Neural progenitor cell (in vitro differentiated cells): ENCODE results near the gene ADGB. TPM values are rescaled to one million over a fixed set of nuclear protein-coding genes. Genes with fewer than 3 reads are reported as not detected.

Experiments used
- DNase-seq: peaks from one replicate; pipeline ENCODE4 v3.0.0-alpha.2; 2016; ENCODE audit warnings: low spot score
- H2AFZ ChIP-seq: fragments of 200-600 bp; sonication (generic); replicated peaks from 2 replicates; pipeline ENCODE4 v1.6.1; 2016; ENCODE audit warnings: antibody characterized with exemption
- H3F3A ChIP-seq: fragments of 200-600 bp; sonication (generic); 2 replicates; pipeline ENCODE4 v1.6.1; 2016; ENCODE audit warnings: antibody characterized with exemption, low read depth
- H3K27ac ChIP-seq: fragments of 200-600 bp; sonication (generic); 2 replicates; pipeline ENCODE4 v1.5.1; 2016; ENCODE audit warnings: mild to moderate bottlenecking
- H3K27me3 ChIP-seq: fragments of 200-600 bp; sonication (generic); 2 replicates; pipeline ENCODE4 v1.6.1; 2016; ENCODE audit warnings: mild to moderate bottlenecking, moderate library complexity
- H3K36me3 ChIP-seq: fragments of 200-600 bp; sonication (generic); 2 replicates; pipeline ENCODE4 v1.5.1; 2016
- H3K4me1 ChIP-seq: fragments of 200-600 bp; sonication (generic); 2 replicates; pipeline ENCODE4 v1.6.1; 2016; ENCODE audit warnings: mixed run types
- H3K4me2 ChIP-seq: fragments of 200-600 bp; sonication (generic); 2 replicates; pipeline ENCODE4 v1.6.1; 2016
- H3K4me3 ChIP-seq: fragments of 200-600 bp; sonication (generic); 2 replicates; pipeline ENCODE4 v1.5.1; 2016
- H3K79me2 ChIP-seq: fragments of 200-600 bp; sonication (generic); 2 replicates; pipeline ENCODE4 v1.6.1; 2016; ENCODE audit warnings: low read depth
- H3K9ac ChIP-seq: fragments of 200-600 bp; sonication (generic); 2 replicates; pipeline ENCODE4 v1.6.1; 2016
- H3K9me3 ChIP-seq: fragments of 200-600 bp; sonication (generic); 2 replicates; pipeline ENCODE4 v1.5.1; 2016; ENCODE audit warnings: low read depth
- H4K20me1 ChIP-seq: fragments of 200-600 bp; sonication (generic); 2 replicates; pipeline ENCODE4 v1.6.1; 2016; ENCODE audit warnings: low read depth
- H3K27ac Mint-ChIP-seq: 3 replicates; pipeline ENCODE4 v1.8.0; 2021; ENCODE audit warnings: mixed read lengths
- H3K27me3 Mint-ChIP-seq: 2 replicates; pipeline ENCODE4 v1.8.0; 2022; ENCODE audit warnings: low read depth, mild to moderate bottlenecking, inconsistent platforms, moderate library complexity, mixed read lengths; ENCODE audit not compliant: insufficient read depth
- H3K36me3 Mint-ChIP-seq: 3 replicates; pipeline ENCODE4 v1.8.0; 2021; ENCODE audit warnings: mixed read lengths
- H3K4me1 Mint-ChIP-seq: 3 replicates; pipeline ENCODE4 v1.8.0; 2021; ENCODE audit warnings: mixed read lengths
- H3K4me3 Mint-ChIP-seq: 3 replicates; pipeline ENCODE4 v1.8.0; 2021; ENCODE audit warnings: mild to moderate bottlenecking, moderate library complexity, mixed read lengths
- H3K9me3 Mint-ChIP-seq: 3 replicates; pipeline ENCODE4 v1.8.0; 2020; ENCODE audit warnings: mixed read lengths
- EZH2 ChIP-seq: fragments of 200-600 bp; sonication (generic); IDR thresholded peaks from 2 replicates; pipeline ENCODE4 v1.6.1; 2017; ENCODE audit warnings: antibody characterized with exemption, mild to moderate bottlenecking, moderate library complexity
- EZH2phosphoT487 ChIP-seq: fragments of 200-600 bp; sonication (generic); IDR thresholded peaks from 2 replicates; pipeline ENCODE4 v1.6.1; 2017; ENCODE audit warnings: antibody characterized with exemption
- total RNA-seq: library from RNA; depleted of rRNA; stranded (reverse); fragments of >200 nt; gene quantifications from 2 replicates; pipeline ENCODE4 v1.2.3, GENCODE V29; 2015; ENCODE audit warnings: low replicate concordance
- TF ChIP-seq, protein P1 (sequence below): fragments of 200-600 bp; sonication (generic); IDR thresholded peaks from 2 replicates; pipeline ENCODE4 v1.5.1; 2017; ENCODE audit warnings: antibody characterized with exemption, mild to moderate bottlenecking

ADGB gene
- total RNA-seq, 1 donor from 2014 or later = not detected

DNA sequence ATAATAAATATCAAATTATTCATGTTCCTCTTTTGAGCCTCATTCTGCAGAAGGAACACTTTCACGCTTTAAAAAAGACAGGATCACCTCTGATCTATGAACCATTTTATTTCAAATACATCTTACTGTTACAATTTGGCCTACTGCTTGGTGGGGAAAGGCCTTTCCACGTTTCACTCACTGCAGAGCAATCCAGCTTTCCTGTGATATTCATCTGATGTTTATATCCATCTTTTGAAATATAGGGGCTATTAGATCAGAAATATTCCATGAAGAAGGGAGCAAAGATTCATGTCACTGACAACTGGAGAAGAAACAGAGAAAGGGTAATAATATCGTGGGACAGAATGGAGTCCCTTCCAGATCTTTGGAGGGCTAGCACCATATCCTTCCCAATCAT is 262.9 kb downstream of the ADGB start:
- Mint-ChIP-seq H3K36me3 (no peaks in the 10 kb centered on the region), H3K27me3 (no peaks in the 10 kb centered on the region)
- no peak overlapping the region for H3K4me2 ChIP-seq

GRCh38 chr6:146862508-146862919 is 263.7 kb downstream of the ADGB start:
- H3K9me3 ChIP-seq = no peaks in the 10 kb centered on the region
- H3K4me3 ChIP-seq = no peak overlapping the region
- Mint-ChIP-seq H3K9me3 (no peaks in the 10 kb centered on the region), H3K36me3 (no peaks in the 10 kb centered on the region), H3K27ac (no peak overlapping the region), H3K4me1 (peaks cover 6% of the 10 kb centered on the region), H3K4me3 (no peak overlapping the region), H3K27me3 (no peaks in the 10 kb centered on the region)
- H3K79me2 ChIP-seq = no peaks in the 10 kb centered on the region
- TF ChIP-seq EZH2 = no peak
- TF ChIP-seq, protein P1, sequence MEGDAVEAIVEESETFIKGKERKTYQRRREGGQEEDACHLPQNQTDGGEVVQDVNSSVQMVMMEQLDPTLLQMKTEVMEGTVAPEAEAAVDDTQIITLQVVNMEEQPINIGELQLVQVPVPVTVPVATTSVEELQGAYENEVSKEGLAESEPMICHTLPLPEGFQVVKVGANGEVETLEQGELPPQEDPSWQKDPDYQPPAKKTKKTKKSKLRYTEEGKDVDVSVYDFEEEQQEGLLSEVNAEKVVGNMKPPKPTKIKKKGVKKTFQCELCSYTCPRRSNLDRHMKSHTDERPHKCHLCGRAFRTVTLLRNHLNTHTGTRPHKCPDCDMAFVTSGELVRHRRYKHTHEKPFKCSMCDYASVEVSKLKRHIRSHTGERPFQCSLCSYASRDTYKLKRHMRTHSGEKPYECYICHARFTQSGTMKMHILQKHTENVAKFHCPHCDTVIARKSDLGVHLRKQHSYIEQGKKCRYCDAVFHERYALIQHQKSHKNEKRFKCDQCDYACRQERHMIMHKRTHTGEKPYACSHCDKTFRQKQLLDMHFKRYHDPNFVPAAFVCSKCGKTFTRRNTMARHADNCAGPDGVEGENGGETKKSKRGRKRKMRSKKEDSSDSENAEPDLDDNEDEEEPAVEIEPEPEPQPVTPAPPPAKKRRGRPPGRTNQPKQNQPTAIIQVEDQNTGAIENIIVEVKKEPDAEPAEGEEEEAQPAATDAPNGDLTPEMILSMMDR = no peak
- TF ChIP-seq EZH2phosphoT487 = no peak
- H2AFZ ChIP-seq = no peak overlapping the region
- H3K27ac ChIP-seq = no peak overlapping the region
- no peak for DNase-seq
- no peaks in the 10 kb centered on the region for H3K36me3 ChIP-seq
- H3K9ac ChIP-seq = no peak overlapping the region
- peaks cover 8% of the 10 kb centered on the region for H3K4me1 ChIP-seq
- H3F3A ChIP-seq = peaks cover 4% of the 10 kb centered on the region
- H3K27me3 ChIP-seq = no peaks in the 10 kb centered on the region
- H4K20me1 ChIP-seq = no peaks in the 10 kb centered on the region
- no peak overlapping the region for H3K4me2 ChIP-seq

More for the DNA sequence above, 262.9 kb downstream of the ADGB start:
- Histone ChIP-seq H3K4me3 (no peak overlapping the region), H3K4me1 (peaks cover 8% of the 10 kb centered on the region), H3K79me2 (no peaks in the 10 kb centered on the region), H3K9ac (no peak overlapping the region), H4K20me1 (no peaks in the 10 kb centered on the region), H3K27ac (no peak overlapping the region), H2AFZ (no peak overlapping the region), H3K36me3 (no peaks in the 10 kb centered on the region), H3K9me3 (no peaks in the 10 kb centered on the region), H3F3A (peaks cover 4% of the 10 kb centered on the region), H3K27me3 (no peaks in the 10 kb centered on the region)
- peaks cover 9% of the 10 kb centered on the region for H3K4me1 Mint-ChIP-seq
- H3K9me3 Mint-ChIP-seq = no peaks in the 10 kb centered on the region
- DNase-seq = no peak
- H3K4me3 Mint-ChIP-seq = no peak overlapping the region
- TF ChIP-seq EZH2phosphoT487 (no peak), EZH2 (no peak)
- TF ChIP-seq, protein P1 = no peak
- no peak overlapping the region for H3K27ac Mint-ChIP-seq

GRCh38 chr6:146864300-146864699 is 265.5 kb downstream of the ADGB start:
- H3K9ac ChIP-seq = no peak overlapping the region
- no peaks in the 10 kb centered on the region for H3K9me3 Mint-ChIP-seq
- no peak for DNase-seq
- no peaks in the 10 kb centered on the region for H3K36me3 Mint-ChIP-seq
- H3K4me3 Mint-ChIP-seq = no peak overlapping the region
- no peaks in the 10 kb centered on the region for H3K9me3 ChIP-seq
- no peak overlapping the region for H2AFZ ChIP-seq
- no peaks in the 10 kb centered on the region for H3K36me3 ChIP-seq
- H3K27me3 Mint-ChIP-seq = no peaks in the 10 kb centered on the region
- no peaks in the 10 kb centered on the region for H3F3A ChIP-seq
- no peaks in the 10 kb centered on the region for H3K4me1 ChIP-seq
- no peak overlapping the region for H3K4me2 ChIP-seq
- H4K20me1 ChIP-seq = no peaks in the 10 kb centered on the region
- no peaks in the 10 kb centered on the region for H3K79me2 ChIP-seq
- TF ChIP-seq EZH2phosphoT487 (no peak), EZH2 (no peak)
- TF ChIP-seq, protein P1 = no peak
- no peaks in the 10 kb centered on the region for H3K27me3 ChIP-seq
- no peak overlapping the region for H3K27ac ChIP-seq
- no peak overlapping the region for H3K27ac Mint-ChIP-seq
- H3K4me1 Mint-ChIP-seq = no peaks in the 10 kb centered on the region
- no peak overlapping the region for H3K4me3 ChIP-seq

DNA sequence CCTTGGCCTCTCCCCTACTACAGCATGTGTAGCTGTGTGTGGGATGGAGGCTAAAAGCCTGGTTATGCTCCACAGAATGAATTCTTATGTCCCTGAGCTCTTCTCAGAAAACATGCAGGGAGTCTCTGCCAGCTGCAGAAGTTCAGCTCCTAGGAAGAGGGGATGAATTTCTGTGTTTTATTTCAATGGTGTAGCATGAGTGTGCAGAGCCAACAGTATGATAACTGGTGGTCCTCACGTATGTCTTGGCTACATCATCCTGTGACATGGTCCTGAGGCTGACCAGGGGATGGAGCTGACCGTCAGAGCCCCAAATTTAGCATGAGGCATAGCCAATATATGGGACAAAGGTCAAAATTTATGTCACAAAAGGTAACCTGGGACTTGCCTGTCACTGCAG is 266.1 kb downstream of the ADGB start:
- H3F3A ChIP-seq = no peaks in the 10 kb centered on the region
- H3K4me1 ChIP-seq = no peaks in the 10 kb centered on the region
- no peak overlapping the region for H3K4me3 ChIP-seq
- Mint-ChIP-seq H3K27ac (no peak overlapping the region), H3K27me3 (no peaks in the 10 kb centered on the region), H3K9me3 (no peaks in the 10 kb centered on the region), H3K4me3 (no peak overlapping the region), H3K36me3 (no peaks in the 10 kb centered on the region), H3K4me1 (no peaks in the 10 kb centered on the region)
- no peak overlapping the region for H3K4me2 ChIP-seq
- no peak overlapping the region for H3K27ac ChIP-seq
- DNase-seq = no peak
- no peak overlapping the region for H2AFZ ChIP-seq
- no peak for TF ChIP-seq EZH2
- TF ChIP-seq, protein P1 = no peak
- TF ChIP-seq EZH2phosphoT487 = no peak
- H3K9me3 ChIP-seq = no peaks in the 10 kb centered on the region
- H3K27me3 ChIP-seq = no peaks in the 10 kb centered on the region
- no peaks in the 10 kb centered on the region for H3K79me2 ChIP-seq
- H3K9ac ChIP-seq = no peak overlapping the region
- H3K36me3 ChIP-seq = no peaks in the 10 kb centered on the region
- H4K20me1 ChIP-seq = no peaks in the 10 kb centered on the region
